Liver (tissue), 9 donors: Measurements from ENCODE around the gene IFIT3. TPM values are rescaled to one million over a fixed set of nuclear protein-coding genes. Genes with fewer than 3 reads are reported as not detected.

ENCODE experiments used
- DNase-seq: peaks from one replicate; pipeline ENCODE4 v3.0.0-alpha.2; 2017; ENCODE audit warnings: low spot score
- H3K27ac ChIP-seq, 2 donors: one replicate each; pipeline ENCODE4 v1.7.0; 2013; ENCODE audit warnings: inconsistent platforms in 2 of 2, low read length in 2 of 2, control low read depth in 1 of 2, low read depth in 1 of 2, mild to moderate bottlenecking in 1 of 2
- H3K27me3 ChIP-seq, 4 donors: one replicate each; pipeline versions ENCODE4 v1.6.1 to v1.7.0; 2013; ENCODE audit warnings: low read length in 3 of 4, inconsistent platforms in 1 of 4, mild to moderate bottlenecking in 1 of 4, moderate library complexity in 1 of 4; ENCODE audit not compliant: control insufficient read depth in 4 of 4, insufficient read depth in 4 of 4
- H3K36me3 ChIP-seq, 4 donors: one replicate each; pipeline versions ENCODE4 v1.6.1 to v1.7.0; 2013; ENCODE audit warnings: low read length in 3 of 4, mild to moderate bottlenecking in 3 of 4, low read depth in 1 of 4, moderate library complexity in 1 of 4; ENCODE audit not compliant: control insufficient read depth in 4 of 4, insufficient read depth in 3 of 4
- H3K4me1 ChIP-seq, 4 donors: one replicate each; pipeline versions ENCODE4 v1.6.1 to v1.7.0; 2013; ENCODE audit warnings: low read length in 3 of 4, mild to moderate bottlenecking in 3 of 4, moderate library complexity in 1 of 4; ENCODE audit not compliant: control insufficient read depth in 4 of 4, insufficient read depth in 4 of 4
- H3K4me3 ChIP-seq, 3 donors: one replicate each; pipeline versions ENCODE4 v1.6.1 to v1.7.0; 2013; ENCODE audit warnings: low read length in 3 of 3, control low read depth in 1 of 3, low read depth in 1 of 3, mild to moderate bottlenecking in 1 of 3
- H3K9ac ChIP-seq, 2 donors: one replicate each; pipeline ENCODE4 v1.7.0; 2013; ENCODE audit warnings: low read length in 2 of 2, mild to moderate bottlenecking in 2 of 2, moderate library complexity in 2 of 2, control low read depth in 1 of 2, low read depth in 1 of 2
- H3K9me3 ChIP-seq, 4 donors: one replicate each; pipeline versions ENCODE4 v1.6.1 to v1.7.0; 2013; ENCODE audit warnings: low read length in 3 of 4; ENCODE audit not compliant: control insufficient read depth in 4 of 4
- ATF3 ChIP-seq: IDR thresholded peaks from 2 replicates; pipeline ENCODE4 v1.6.1; 2016; ENCODE audit warnings: antibody characterized with exemption
- CTCF ChIP-seq: fragments of 150-350 bp; IDR thresholded peaks from 2 replicates; pipeline ENCODE4 v1.5.1; 2017; ENCODE audit warnings: improper control_type of control experiment, low read depth, low read length; ENCODE audit not compliant: missing input control
- EGR1 ChIP-seq, 2 donors: IDR thresholded peaks; 2 replicates each; pipeline ENCODE4 v1.6.1; 2016 to 2018; ENCODE audit warnings: antibody characterized with exemption in 2 of 2, low read depth in 2 of 2
- FOXA1 ChIP-seq: IDR thresholded peaks from 2 replicates; pipeline ENCODE4 v1.6.1; 2016; ENCODE audit warnings: antibody characterized with exemption
- GABPA ChIP-seq, 2 donors: IDR thresholded peaks in 1 of 2; conservative IDR thresholded peaks in 1 of 2; 2 replicates each; pipeline ENCODE4 v1.6.1; 2016; ENCODE audit warnings: antibody characterized with exemption in 2 of 2, mild to moderate bottlenecking in 1 of 2, moderate library complexity in 1 of 2
- HNF4G ChIP-seq: IDR thresholded peaks from 2 replicates; pipeline ENCODE4 v1.6.1; 2016; ENCODE audit warnings: antibody characterized with exemption
- JUND ChIP-seq, 2 donors: IDR thresholded peaks; 2 replicates each; pipeline ENCODE4 v1.6.1; 2016; ENCODE audit warnings: antibody characterized with exemption in 2 of 2
- MAX ChIP-seq: IDR thresholded peaks from 2 replicates; pipeline ENCODE4 v1.6.1; 2016; ENCODE audit warnings: antibody characterized with exemption
- RAD21 ChIP-seq, 2 donors: IDR thresholded peaks; 2 replicates each; pipeline ENCODE4 v1.6.1; 2016; ENCODE audit warnings: antibody characterized with exemption in 2 of 2, mild to moderate bottlenecking in 2 of 2
- REST ChIP-seq: IDR thresholded peaks from 2 replicates; pipeline ENCODE4 v1.6.1; 2016; ENCODE audit warnings: antibody characterized with exemption, mild to moderate bottlenecking
- TAF1 ChIP-seq: conservative IDR thresholded peaks from 2 replicates; pipeline ENCODE4 v1.6.1; 2016; ENCODE audit warnings: antibody characterized with exemption, mild to moderate bottlenecking
- YY1 ChIP-seq: IDR thresholded peaks from 2 replicates; pipeline ENCODE4 v1.6.1; 2016; ENCODE audit warnings: antibody characterized with exemption, mild to moderate bottlenecking
- WGBS: extraction: QIAGEN DNeasy Blood & Tissue Kit; methylation state at CpG from one replicate; pipeline ENCODE4 v1.1.7; 2013; 5-methylcytosine and 5-hydroxymethylcytosine counted together
- polyA plus RNA-seq, 2 donors: library from polyadenylated mRNA; stranded (reverse) in 1 of 2; unstranded in 1 of 2; fragments of 200-250 nt in 1 of 2; fragments of >200 nt in 1 of 2; fragmentation: Nextera tagmentation in 1 of 2; extraction: Ambion mirVana in 1 of 2; gene quantifications; one replicate each; pipeline versions ENCODE4 v1.2.1 to v1.2.3, GENCODE V29; 2013 to 2015
- total RNA-seq, 2 donors: library from RNA; depleted of rRNA; stranded (reverse); fragments of >200 nt; gene quantifications; one replicate each; pipeline ENCODE4 v1.2.3, GENCODE V29; 2014
- donor health status: healthy.
- donor health status: healthy.
- donor health status: healthy.
- donor health status: healthy.
- donor health status: healthy.

The IFIT3 gene
- total and polyA plus RNA-seq, 4 donors = 9.2 to 11.2 (median 10.4) TPM

- peaks cover 5 to 17% (median 12%) of the 10 kb centered on the region in 4 donors for H3K4me1 ChIP-seq
- H3K4me3 ChIP-seq = no peak overlapping the region
- TF ChIP-seq FOXA1 (no peak), REST (no peak), TAF1 (no peak), EGR1 (IDR thresholded peaks at IDR 0.05; ENCODE audit: low read depth in 2 of 2) (no peak), GABPA (IDR thresholded peaks at IDR 0.05 in 1 of 2, conservative IDR thresholded peaks at IDR 0.05 in 1 of 2) (no peak)
- WGBS = 94% methylated on average over 3 of the region's 3 CpGs
- no peak for DNase-seq
- H3K36me3 ChIP-seq = peaks cover 13 to 22% (median 18%) of the 10 kb centered on the region in 4 donors
- H3K27me3 ChIP-seq = no peaks in the 10 kb centered on the region
- no peak overlapping the region for H3K9ac ChIP-seq
- no peaks in the 10 kb centered on the region for H3K9me3 ChIP-seq
- H3K27ac ChIP-seq = no peak overlapping the region
Measured at GRCh38 chr10:89338713-89339112, 10.9 kb downstream of the IFIT3 start.

- no peak overlapping the region for H3K9ac ChIP-seq
- TF ChIP-seq JUND (IDR thresholded peaks at IDR 0.05) (no peak), YY1 (no peak), TAF1 (no peak), EGR1 (IDR thresholded peaks at IDR 0.05; ENCODE audit: low read depth in 2 of 2) (no peak), GABPA (IDR thresholded peaks at IDR 0.05 in 1 of 2, conservative IDR thresholded peaks at IDR 0.05 in 1 of 2) (no peak), ATF3 (no peak), HNF4G (no peak), RAD21 (IDR thresholded peaks at IDR 0.05) (no peak), CTCF (no peak), MAX (no peak)
- no peak overlapping the region for H3K27ac ChIP-seq
- 92% methylated on average over 4 of the region's 4 CpGs for WGBS
- no peaks in the 10 kb centered on the region for H3K9me3 ChIP-seq
- H3K27me3 ChIP-seq = no peaks in the 10 kb centered on the region
- H3K36me3 ChIP-seq = peaks cover 13 to 22% (median 18%) of the 10 kb centered on the region in 4 donors
- H3K4me3 ChIP-seq = no peak overlapping the region
- peaks cover 0 to 7% (median 5%) of the 10 kb centered on the region in 4 donors for H3K4me1 ChIP-seq
- no peak for DNase-seq
Measured at GRCh38 chr10:89339875-89340274, 12.1 kb downstream of the IFIT3 start.

GRCh38 chr10:89341649-89342048, 13.9 kb downstream of the IFIT3 start:
- Histone ChIP-seq H3K9ac (no peak overlapping the region), H3K36me3 (peaks cover 13 to 22% (median 18%) of the 10 kb centered on the region in 4 donors), H3K9me3 (no peaks in the 10 kb centered on the region), H3K4me1 (peaks cover 0 to 14% (median 9%) of the 10 kb centered on the region in 4 donors), H3K27me3 (no peaks in the 10 kb centered on the region), H3K27ac (no peak overlapping the region), H3K4me3 (no peak overlapping the region)
- TF ChIP-seq YY1 = no peak
- WGBS = 98% methylated on average over 3 of the region's 3 CpGs
- DNase-seq = no peak
